ENCODE results near the gene CCNL2.
A peak's percentile ranks its signal among the peaks of the same experiment; 100 is the strongest.
"Not testable (repeated sequence)": the region's sequence is repeated elsewhere in the genome, so short reads cannot be mapped to it uniquely, and the experiment has no call there.

The CCNL2 gene

DNA sequence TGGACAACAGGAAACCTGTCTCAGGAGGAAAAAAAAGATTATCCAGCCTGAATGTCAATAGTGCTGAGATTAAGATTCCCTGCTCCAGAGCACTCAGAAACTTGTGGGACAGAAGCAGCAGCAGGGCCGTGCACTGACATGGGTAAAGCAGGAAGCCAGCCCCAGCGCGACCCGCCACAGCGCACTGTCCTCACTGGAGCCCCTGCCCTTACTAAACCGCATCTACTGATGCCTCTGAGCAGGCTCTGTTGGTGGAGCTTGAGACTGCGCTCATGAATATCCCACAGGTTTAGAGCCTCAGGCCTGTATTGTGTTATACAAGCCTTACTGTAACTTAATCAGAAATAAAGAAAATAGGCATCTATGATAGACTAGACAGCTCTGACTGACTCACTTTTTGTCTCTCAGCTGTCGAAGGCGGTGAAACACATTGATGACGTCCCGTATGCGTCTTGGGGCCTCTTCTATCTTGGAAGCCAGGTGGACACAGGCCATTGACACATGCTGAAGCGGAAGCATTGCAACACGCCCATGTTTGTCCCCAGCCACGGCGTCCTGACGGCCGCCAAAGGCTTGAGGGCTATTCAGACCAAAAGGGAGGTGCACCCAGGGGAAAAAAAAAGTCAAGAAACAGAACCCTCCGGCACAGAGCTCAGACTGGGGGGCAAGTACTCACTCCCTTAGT is 1.2 kb downstream of the CCNL2 start:
- no peak for DNase-seq

- DNase-seq: no peak
These were observed 4.0 kb downstream of the CCNL2 start for GRCh38 chr1:1395166-1395565.

GRCh38 chr1:1394116-1394515 is 5.0 kb downstream of the CCNL2 start:
- no peak for DNase-seq

DNA sequence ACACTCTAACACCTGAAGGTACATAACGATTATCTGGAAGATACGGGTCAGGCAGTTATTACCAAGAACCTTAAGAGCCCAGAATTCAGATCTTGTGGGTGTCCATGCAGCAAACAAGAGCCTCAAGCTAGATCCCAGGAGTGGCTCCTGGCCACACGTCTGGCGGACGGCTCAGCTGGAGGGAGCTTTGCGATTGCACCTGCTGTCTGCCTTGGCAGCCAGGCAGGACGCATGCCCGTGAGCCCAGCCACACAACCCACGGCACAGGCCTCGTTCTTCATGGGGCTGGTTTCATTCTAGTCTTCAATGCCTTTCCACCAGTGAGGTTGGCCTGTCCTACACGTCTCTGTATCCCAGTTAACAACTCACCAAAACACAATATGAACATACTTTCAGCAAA is 5.7 kb downstream of the CCNL2 start:
- no peak for DNase-seq

DNA sequence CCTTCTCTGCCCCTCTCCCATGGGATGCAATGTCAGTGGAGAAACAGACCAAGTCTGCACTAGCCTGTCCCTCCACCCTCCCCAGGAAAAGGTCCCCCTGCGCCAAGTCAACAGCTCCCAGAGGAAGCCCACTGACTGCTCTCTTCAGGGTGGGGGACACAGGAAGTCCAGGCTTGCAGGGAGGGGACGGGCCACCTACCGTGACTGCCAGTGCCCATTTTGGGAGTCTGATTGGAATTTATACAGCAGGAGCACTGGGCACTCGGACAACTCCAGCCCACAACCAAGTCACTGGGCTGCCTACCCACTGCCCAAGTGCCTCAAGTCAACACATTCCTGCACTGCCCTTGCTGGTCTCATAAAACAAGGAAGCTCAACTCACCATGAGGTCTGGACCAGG is 6.1 kb downstream of the CCNL2 start:
- no peak for DNase-seq

GRCh38 chr1:1391225-1391624 is 7.9 kb downstream of the CCNL2 start:
- no peak for DNase-seq

DNA sequence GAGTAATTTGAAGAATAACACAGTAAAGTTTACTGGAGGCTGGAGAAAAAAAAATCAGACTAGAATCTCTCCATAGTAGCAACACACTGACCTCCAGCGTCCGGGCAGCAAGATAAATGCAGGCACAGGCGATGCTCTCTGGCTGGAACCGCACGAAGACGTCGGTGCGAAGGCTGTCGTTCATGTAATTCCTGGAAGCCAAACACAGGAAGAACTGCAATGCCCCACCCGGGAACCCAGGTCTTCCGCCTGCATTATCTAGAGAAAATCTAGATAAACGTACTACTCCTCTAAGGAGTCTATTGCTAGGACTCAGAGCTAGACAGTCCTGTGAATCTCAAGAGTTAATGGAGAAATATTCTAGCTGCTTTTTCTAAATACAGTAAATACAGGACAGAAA is 8.5 kb downstream of the CCNL2 start:
- no peak for DNase-seq

- no peak for DNase-seq
These were observed 11.1 kb downstream of the CCNL2 start for GRCh38 chr1:1388078-1388472.

GRCh38 chr1:1387098-1388077 is 11.7 kb downstream of the CCNL2 start:
- DNase-seq: no peak

DNA sequence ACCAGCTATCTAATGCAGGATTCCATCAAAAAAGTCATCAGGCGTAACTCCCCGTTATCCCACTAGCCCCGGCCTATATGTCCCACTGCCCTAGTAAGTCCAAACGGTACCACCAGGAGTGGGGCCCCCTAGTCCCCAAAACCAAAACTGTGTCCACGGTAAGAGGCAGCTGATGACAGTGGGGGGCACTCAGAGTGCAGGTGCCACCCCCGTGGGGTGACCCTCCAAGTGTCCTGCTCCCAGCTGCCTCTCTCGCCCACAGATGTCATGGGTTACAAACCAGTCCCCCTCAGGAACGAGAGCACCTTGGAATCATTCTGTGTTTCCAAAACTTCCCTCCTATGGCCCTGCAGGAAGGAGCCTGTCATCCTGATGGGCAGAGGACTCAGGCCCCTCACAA is 13.2 kb downstream of the CCNL2 start:
- DNase-seq: no peak

DNA sequence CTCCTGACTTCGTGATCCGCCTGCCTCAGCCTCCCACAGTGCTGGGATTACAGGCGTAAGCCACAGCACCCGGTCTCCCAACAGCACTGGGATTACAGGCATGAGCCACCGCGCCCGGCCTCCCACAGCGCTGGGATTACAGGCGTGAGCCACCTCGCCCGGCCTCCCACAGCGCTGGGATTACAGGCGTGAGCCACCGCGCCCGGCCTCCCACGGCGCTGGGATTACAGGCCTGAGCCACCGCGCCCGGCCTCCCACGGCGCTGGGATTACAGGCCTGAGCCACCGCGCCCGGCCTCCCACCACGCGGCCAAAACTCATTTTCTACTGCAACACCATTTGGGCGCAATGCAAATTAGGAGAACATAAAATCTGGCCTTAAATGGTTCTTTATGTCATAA is 13.8 kb downstream of the CCNL2 start:
- not testable (repeated sequence) for DNase-seq

GRCh38 chr1:1381294-1381693 is 17.8 kb downstream of the CCNL2 start:
- DNase-seq: no peak

DNA sequence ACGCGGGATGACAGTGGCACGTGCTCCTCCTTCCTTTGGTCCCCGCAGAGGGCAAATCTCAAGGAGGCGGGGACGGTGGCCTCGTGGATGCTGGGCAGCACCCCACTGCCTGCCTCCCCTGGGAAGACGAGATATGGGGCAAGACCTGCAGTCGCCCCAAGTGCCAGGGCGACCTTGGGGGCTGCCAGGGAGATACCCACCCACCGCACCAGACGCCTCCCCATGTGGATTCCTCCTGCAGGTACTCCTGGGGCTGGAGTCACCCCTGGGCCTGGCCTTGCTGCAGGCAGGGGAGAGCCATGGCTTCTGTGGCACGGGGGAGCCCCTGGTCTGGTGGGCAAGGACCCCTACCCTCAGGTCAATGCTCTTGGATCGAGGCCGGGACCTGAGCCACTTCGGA is 18.3 kb downstream of the CCNL2 start:
- DNase-seq: no peak

- no peak for DNase-seq
These were observed 21.5 kb downstream of the CCNL2 start for GRCh38 chr1:1377540-1378205.

DNA sequence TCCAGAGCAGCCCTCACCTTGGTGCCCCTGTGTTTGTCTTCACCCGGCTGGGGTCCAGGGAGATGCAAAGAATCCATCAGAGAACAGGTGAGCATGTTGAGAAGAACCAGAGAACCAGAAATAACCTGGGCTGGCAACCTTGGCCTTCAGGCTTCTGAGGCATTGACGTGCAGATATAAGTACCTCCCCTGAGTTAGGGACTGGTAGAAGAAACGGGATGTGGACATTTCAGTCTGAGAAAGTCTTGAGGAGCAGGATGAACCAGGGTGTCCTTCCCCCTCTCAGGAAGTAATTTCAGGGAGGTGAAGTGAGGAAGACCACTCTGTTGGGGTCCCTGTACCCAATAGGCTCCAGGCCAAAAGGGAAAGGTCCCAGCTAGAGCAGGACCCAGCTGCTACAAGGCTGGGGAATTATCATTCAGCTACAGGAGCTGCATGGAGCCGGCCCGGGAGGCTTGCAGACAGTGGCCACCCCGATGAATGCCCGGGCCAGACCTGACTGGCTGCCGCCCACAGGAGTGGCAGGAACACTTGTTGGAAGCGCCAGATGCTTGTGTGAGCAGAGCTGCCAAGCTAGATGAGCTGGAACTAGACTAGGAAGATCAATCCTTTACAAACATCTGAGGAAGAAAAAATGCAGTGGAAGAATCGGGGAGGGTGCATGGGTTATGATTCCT is 22.4 kb downstream of the CCNL2 start:
- DNase-seq: no peak

DNA sequence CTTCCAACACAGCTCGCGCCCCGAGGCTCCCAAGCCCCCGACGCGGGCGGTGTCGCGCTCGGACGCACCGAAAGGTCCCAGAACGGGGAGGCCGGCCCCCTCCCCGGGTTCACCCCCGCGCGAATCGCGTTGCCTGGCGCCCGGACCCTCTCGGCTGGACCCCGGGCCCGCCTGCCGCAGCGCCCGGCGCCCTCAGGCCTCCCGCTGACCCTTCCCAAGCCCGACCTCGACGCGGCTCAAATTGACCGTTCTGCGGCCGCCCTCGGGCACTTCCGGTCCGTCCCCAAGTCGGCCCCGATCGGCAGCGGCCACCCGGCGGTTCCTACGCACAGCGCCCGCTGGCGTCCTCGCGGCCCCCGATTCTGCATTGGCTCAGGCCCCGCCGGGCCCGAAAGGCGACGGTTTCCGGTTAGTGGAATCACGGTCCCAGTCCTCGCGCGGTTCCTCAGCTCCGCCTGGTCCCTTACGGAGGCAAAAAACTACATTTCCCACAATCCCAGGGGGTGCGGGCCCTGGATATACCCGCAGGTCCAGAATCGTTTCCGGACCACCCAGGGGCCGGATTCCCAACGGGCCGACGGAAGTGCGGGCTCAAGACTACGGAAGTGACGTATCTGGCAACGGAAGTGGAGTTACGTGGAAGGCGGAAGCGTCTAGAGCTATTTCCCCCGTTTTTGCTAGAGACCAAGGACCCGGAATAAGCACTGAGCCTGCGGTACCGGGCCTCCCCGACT is 24.0 kb downstream of the CCNL2 start, which contains the start of gene AURKAIP1:
TSS of gene AURKAIP1 (minus strand) at position 279 of the 734 bp plus-strand sequence. CDS start 451 bp downstream, outside the sequence.
- DNase-seq: peak; percentile 91 to 95

DNA sequence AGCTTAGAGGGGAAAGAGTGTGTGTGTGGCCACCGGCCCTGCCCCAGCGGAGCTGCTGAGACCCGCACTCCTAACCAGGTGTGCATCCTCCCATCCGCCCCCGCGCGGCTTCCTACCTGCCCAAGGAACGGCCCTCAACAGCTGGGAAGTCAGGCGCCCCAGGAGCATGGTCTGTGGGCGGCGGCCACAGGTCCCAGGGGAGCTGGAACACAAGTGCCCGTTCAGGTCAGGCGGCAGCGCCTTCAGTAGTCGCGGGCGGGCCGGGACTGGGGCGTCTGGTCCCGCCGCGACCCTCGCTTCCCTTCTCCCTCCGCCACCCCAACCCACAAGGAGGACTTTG is 24.6 kb downstream of the CCNL2 start:
- DNase-seq: no peak

DNA sequence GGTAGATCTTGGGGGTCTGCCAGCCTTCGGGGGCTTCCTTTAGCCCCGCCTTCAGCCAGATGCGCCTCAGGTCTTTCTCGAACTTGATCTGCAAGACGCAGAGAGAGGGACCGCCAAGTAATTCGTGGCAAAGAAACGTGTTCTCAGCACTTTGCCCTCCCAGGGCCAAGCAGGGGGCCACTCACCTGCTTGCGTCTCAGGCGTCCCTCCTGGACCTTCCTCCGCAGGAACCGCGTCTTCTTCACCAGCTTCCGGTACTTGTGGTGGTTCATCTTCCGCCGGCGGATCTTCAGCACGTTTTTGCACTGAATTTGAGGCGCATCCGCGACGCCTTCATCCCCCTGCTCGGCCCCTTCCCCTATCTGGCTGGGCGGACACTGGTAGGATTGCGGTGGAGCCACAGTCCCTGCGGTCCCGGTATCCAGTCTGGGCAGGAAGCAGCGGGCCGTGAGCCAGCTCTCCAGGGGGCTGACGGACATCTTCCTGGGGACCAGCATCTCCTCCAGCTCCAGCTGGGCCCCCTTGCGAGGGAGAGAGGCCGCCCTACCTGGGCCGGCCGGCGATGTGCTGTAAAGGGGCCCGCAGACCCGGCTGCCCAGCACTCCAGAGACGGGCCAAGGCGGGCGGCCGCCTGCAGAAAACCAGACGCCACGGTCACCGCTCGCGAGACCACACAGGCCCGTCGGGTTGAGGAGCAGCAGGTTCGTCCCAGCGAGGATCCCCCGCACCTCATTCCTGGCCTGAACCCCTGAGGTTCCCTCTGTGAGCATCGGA is 25.1 kb downstream of the CCNL2 start:
- no peak for DNase-seq

GRCh38 chr1:1373051-1373814 is 25.9 kb downstream of the CCNL2 start:
- DNase-seq: no peak
